Colonic mucosa (tissue), 4 donors: ENCODE data around the gene WDTC1. TPM values are rescaled to one million over a fixed set of nuclear protein-coding genes. Genes with fewer than 3 reads are reported as not detected.
A peak's percentile ranks its signal among the peaks of the same experiment; 100 is the strongest.

ENCODE experiments used
- DNase-seq: peaks from one replicate; pipeline ENCODE4 v3.0.0-alpha.2; 2020
- H3K27ac ChIP-seq: fragments of 200-600 bp; one replicate; pipeline ENCODE4 v1.8.0; 2021
- H3K27me3 ChIP-seq: fragments of 200-600 bp; one replicate; pipeline ENCODE4 v1.8.0; 2021
- H3K36me3 ChIP-seq: fragments of 200-600 bp; one replicate; pipeline ENCODE4 v1.8.0; 2021
- H3K4me1 ChIP-seq: fragments of 200-600 bp; one replicate; pipeline ENCODE4 v1.8.0; 2021; ENCODE audit warnings: mild to moderate bottlenecking
- H3K4me3 ChIP-seq: fragments of 200-600 bp; one replicate; pipeline ENCODE4 v1.8.0; 2021
- H3K9ac ChIP-seq, 2 donors: one replicate each; pipeline ENCODE4 v1.7.0; 2013; ENCODE audit warnings: control low read depth in 2 of 2, low read depth in 2 of 2, low read length in 2 of 2
- H3K9me3 ChIP-seq: fragments of 200-600 bp; one replicate; pipeline ENCODE4 v1.8.0; 2021
- CTCF ChIP-seq: fragments of 200-600 bp; IDR thresholded peaks from one replicate; pipeline ENCODE4 v1.8.0; 2022; ENCODE audit warnings: antibody characterized with exemption, mild to moderate bottlenecking
- intact Hi-C: fragments of 100-400 bp; cut with DNase I; formaldehyde crosslinking; loops from one replicate; pipeline ENCODE4 v1.14.1; 2022
- total RNA-seq, 2 donors: library from RNA; stranded (reverse); fragmentation: NEBNext Ultra II Directional in 1 of 2; extraction: Animal tissue kit (Norgen Biotek cat#: 25700) in 1 of 2; gene quantifications; one replicate each; pipeline ENCODE4 v1.2.1, GENCODE V29; 2021
- donor health status: healthy.
- donor health status: DM: no; HTN: no; CAD: no.
- donor health status: DM: no; HTN: no; CAD: no.

WDTC1 gene
- total RNA-seq, 2 donors from 2014 or later, result 31.2 to 39.3 TPM

GRCh38 chr1:27299385-27300271 lies 65.2 kb downstream of the WDTC1 start:
- Histone ChIP-seq H3K4me1 (no peaks in the 10 kb centered on the region), H3K27me3 (no peaks in the 10 kb centered on the region), H3K9me3 (no peaks in the 10 kb centered on the region), H3K4me3 (no peak overlapping the region), H3K36me3 (peaks cover 4% of the 10 kb centered on the region), H3K9ac (peak overlapping the region in 1 of 2 donors; percentile 38), H3K27ac (peak overlapping the region; percentile 70)
- intact Hi-C loops, result loop anchor here (2.0 to 10.0 kb wide), 3 partner anchors 95 to 345 kb away; partner anchors contain the start of gene AHDC1
- TF ChIP-seq CTCF, result no peak
- DNase-seq, result peak; percentile 53

- peak; percentile 99 for TF ChIP-seq CTCF
- Histone ChIP-seq H3K27ac (peak overlapping the region; percentile 70), H3K27me3 (no peaks in the 10 kb centered on the region), H3K4me3 (no peak overlapping the region), H3K4me1 (no peaks in the 10 kb centered on the region), H3K36me3 (peaks cover 4% of the 10 kb centered on the region), H3K9me3 (no peaks in the 10 kb centered on the region), H3K9ac (peak overlapping the region in 1 of 2 donors; percentile 38)
- DNase-seq, result peak; percentile 83
- intact Hi-C loops, result loop anchor here (2.0 to 10.0 kb wide), 3 partner anchors 94 to 344 kb away; partner anchors contain the start of gene AHDC1
These were observed 66.1 kb downstream of the WDTC1 start for GRCh38 chr1:27300341-27301051.

GRCh38 chr1:27301052-27301422 lies 66.6 kb downstream of the WDTC1 start:
- no peak for DNase-seq
- Histone ChIP-seq H3K27me3 (no peaks in the 10 kb centered on the region), H3K9ac (peak overlapping the region; percentile 0 to 33), H3K36me3 (peaks cover 4% of the 10 kb centered on the region), H3K4me3 (no peak overlapping the region), H3K4me1 (no peaks in the 10 kb centered on the region), H3K9me3 (no peaks in the 10 kb centered on the region), H3K27ac (no peak overlapping the region)
- TF ChIP-seq CTCF, result no peak
- intact Hi-C loops, result loop anchor here (2.0 to 10.0 kb wide), 3 partner anchors 94 to 344 kb away; partner anchors contain the start of gene AHDC1

GRCh38 chr1:27301582-27302199 lies 67.3 kb downstream of the WDTC1 start:
- no peak overlapping the region for H3K9ac ChIP-seq
- H3K4me1 ChIP-seq, result no peaks in the 10 kb centered on the region
- H3K36me3 ChIP-seq, result peaks cover 4% of the 10 kb centered on the region
- TF ChIP-seq CTCF, result no peak
- H3K27ac ChIP-seq, result no peak overlapping the region
- no peaks in the 10 kb centered on the region for H3K9me3 ChIP-seq
- H3K27me3 ChIP-seq, result no peaks in the 10 kb centered on the region
- intact Hi-C loops, result loop anchor here (2.0 to 10.0 kb wide), 3 partner anchors 93 to 343 kb away; partner anchors contain the start of gene AHDC1
- DNase-seq, result no peak
- H3K4me3 ChIP-seq, result no peak overlapping the region

GRCh38 chr1:27302612-27303011 lies 68.2 kb downstream of the WDTC1 start:
- H3K36me3 ChIP-seq, result peaks cover 4% of the 10 kb centered on the region
- no peak overlapping the region for H3K4me3 ChIP-seq
- no peaks in the 10 kb centered on the region for H3K9me3 ChIP-seq
- intact Hi-C loops, result loop anchor here (10.0 kb wide), 2 partner anchors 302 to 342 kb away; partner anchors contain the start of gene AHDC1
- no peak for DNase-seq
- no peak overlapping the region for H3K9ac ChIP-seq
- no peak for TF ChIP-seq CTCF
- no peaks in the 10 kb centered on the region for H3K4me1 ChIP-seq
- no peaks in the 10 kb centered on the region for H3K27me3 ChIP-seq
- H3K27ac ChIP-seq, result no peak overlapping the region
